ENCODE data around the gene PPFIBP2. TPM values are rescaled to one million over a fixed set of nuclear protein-coding genes. Genes with fewer than 3 reads are reported as not detected.

The PPFIBP2 gene
- total and polyA plus RNA-seq, 4 donors, result 7.7 to 51.3 (median 18.6) TPM

Other genes starting within 250 kb of the PPFIBP2 start
- 10 to 100 TPM; 14.9 to 28.1 TPM for gene OLFML1, start 28.5 kb upstream of the PPFIBP2 start, total RNA-seq
- gene OLFML1, start 28.5 kb upstream of the PPFIBP2 start, polyA plus RNA-seq, result 1 to 10 TPM; 2.6 to 4.0 TPM
- 10 to 100 TPM; 14.9 to 15.5 TPM for gene CYB5R2, start 159.5 kb downstream of the PPFIBP2 start, total RNA-seq
- 10 to 100 TPM in 1 of 2 donors, 1 to 10 TPM in 1; 7.1 to 12.5 TPM for gene CYB5R2, start 159.5 kb downstream of the PPFIBP2 start, polyA plus RNA-seq
- 10 to 100 TPM in 1 of 2 donors, 1 to 10 TPM in 1; 2.5 to 21.1 TPM for gene OVCH2, start 192.5 kb downstream of the PPFIBP2 start, total RNA-seq
- 1 to 10 TPM in 1 of 2 donors, under 1 TPM in 1; 0.06 to 1.7 TPM for gene OVCH2, start 192.5 kb downstream of the PPFIBP2 start, polyA plus RNA-seq

Measured in lung (tissue), 4 donors.